Skin of body (tissue), 2 donors: ENCODE results near the gene SAFB. TPM values are rescaled to one million over a fixed set of nuclear protein-coding genes. Genes with fewer than 3 reads are reported as not detected.
"Not testable (repeated sequence)": the region's sequence is repeated elsewhere in the genome, so short reads cannot be mapped to it uniquely, and the experiment has no call there.

Experiments used
- DNase-seq: peaks from one replicate; lab custom pipeline; 2025; lab: John Stamatoyannopoulos, UW
- total RNA-seq: library from RNA; depleted of rRNA; stranded (reverse); fragments of >200 nt; gene quantifications from one replicate; pipeline ENCODE4 v1.2.3, GENCODE V29; 2014

The SAFB gene
- total RNA-seq, 1 donor from 2014 or later: 106 TPM

DNA sequence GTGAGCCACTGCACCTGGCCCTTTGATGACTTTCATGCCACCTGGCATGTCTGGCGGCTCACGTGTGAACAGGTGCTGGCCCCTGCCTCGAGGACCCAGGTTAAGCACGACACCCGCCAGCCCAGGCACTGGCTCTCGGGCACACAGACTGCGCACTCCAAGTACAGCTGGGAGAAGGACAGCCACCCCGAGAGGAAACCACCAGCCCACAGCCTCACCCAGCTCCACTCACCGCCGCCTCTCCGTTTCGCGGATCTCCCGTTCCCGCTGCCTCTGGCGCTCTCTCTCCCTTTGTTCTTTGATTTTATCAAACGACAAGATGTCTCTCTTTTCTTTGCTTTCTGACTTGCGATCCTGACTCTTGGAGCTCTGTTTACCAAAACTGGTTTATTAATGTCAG lies 27.8 kb upstream of the SAFB start:
- no peak for DNase-seq

DNA sequence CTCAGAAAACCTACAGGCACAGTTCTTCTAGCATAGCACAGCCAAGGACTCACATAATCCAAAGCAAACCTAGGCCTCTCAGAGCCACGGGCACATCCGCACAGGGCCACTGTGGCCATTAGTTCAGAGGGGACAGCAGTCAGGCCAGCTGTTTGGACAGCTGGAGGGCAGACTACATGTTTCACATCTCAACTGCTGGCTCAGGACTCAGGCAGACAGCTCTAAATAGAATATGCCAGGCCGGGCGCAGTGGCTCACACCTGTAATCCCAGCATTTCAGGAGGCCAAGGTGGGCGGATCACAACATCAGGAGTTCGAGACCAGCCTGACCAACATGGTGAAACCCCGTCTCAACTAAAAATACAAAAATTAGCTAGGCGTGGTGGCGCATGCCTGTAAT lies 27.1 kb upstream of the SAFB start:
- no peak for DNase-seq

DNA sequence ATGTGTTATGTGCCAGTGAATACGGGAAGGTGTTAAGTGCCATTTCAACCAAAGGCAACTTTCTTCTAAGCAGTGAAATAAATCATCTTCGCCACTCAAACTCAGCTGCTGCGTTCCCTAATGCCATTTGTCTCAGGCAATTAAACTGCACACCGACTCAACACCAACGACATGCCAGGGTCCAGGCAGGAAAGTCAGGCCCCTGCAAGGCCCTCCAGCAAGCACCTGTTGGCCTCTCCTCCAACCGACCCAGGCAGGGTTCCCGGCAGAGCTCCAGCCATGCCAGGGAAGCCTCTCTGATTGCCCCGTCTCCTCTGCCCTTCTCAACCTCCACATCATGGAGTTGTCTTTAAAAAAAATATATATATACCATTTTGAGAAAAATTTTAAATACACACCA lies 22.1 kb upstream of the SAFB start:
- DNase-seq: no peak

DNA sequence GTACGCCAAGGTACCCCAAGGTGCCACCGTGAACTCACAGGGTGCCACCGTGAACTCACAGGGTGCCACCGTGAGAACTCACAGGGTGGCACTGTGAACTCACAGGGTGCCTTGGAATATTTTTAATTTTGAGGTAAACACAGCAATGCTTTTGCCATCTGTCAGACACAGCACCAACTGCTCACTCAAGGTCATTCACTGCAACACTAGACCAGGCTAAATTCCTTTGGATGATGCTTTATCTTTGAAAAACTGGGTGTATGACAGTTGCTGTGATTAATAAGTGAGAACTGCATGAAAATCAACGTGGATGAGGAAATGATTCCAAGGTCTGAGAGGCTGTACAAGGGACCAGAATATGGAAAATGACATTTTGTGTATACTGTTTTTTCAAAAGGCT lies 19.3 kb upstream of the SAFB start:
- DNase-seq: no peak

DNA sequence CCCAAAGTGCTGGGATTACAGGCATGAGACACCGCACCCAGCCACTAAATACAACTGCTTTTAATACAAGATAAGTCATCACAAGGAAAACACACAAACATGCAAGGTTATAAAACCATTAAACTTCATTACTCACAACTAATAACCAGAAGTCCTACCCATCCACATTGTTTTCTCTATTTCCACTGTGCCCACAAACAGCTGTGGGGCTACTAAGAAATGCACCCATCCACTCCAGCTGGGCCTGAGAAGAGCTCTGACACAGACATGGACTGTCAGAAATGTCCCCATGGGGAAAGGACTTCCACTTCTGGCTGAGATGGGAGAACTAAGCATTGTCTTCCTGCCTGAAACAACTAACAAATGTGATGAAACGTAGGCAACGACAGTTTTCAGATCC lies 17.5 kb upstream of the SAFB start:
- DNase-seq: no peak

DNA sequence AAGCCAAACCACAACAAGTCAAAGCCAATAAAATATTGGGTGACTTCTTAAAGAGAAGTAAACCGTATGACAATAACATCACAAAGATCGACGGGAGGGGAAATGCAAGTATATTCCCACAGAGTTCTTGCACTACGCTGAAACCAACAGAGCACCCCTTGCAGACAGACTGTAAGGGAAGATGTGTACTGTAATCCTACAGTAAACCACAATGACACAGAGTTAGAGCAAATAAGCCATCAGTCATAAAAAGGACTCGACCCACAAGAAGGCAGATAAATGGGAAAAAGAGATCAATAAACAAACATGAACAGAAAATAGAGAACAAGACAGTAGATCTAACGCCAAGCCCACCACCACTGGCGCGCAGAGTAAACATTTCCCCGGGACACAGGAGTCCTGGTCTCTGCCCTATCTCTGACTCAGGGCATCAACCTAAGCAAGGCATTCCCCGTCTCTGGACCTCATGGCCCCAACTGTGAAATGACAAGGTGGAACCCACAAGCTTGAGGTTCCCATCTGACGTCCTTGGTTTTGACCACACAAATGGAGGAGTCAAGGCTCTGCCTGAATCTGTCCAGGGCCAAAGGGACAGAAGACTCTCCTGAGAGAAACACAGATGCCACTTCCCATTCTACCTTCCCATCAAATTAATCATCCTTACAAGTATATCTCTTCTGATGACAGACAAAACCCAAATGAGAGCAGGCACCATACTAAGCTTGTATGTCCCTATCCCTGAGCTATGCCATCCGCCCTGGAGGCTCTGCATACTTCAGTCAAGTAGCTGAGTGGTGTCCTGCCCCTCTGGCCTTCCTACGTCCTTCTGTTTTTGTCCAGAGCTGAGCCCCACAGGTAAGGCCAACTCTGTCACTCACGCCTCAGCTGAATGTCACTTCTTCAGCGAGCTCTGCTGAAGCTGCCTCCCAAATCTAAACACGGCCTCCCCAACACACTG lies 15.3 kb upstream of the SAFB start:
- DNase-seq: no peak

DNA sequence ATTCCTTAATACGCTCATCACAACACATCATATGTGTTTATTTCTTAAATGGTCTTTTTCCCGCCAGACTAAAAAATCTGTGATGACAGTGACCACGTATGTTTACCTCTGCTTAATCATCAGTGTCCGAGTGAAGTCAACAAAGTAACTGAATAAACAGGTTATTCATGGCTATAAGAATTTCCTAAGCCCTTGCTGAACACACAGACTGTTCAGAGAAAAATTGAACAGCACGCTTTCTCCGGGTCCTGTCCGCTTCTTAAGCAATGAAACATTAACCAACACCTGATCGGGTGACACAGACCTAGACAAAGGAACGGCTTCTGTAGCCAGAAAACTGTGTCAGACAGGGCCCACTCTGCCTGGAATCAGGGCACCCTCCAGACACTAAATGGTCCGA lies 14.6 kb upstream of the SAFB start:
- DNase-seq: no peak

DNA sequence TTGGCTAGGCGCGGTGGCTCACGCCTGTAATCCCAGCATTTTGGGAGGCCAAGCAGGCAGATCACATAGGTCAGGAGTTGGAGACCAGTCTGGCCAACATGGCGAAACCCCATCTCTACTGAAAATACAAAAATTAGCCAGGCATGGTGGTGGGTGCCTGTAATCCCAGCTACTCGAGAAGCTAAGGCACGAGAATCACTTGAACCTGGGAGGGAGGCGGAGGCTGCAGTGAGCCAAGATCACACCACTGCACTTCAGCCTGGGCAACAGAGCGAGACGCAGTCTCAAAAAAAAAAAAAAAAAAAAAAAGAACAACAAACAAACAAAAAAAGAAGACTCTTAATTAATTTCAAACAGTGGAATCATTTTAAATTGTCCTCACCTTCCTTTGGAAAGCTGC lies 14.1 kb upstream of the SAFB start:
- DNase-seq: not testable (repeated sequence)

DNA sequence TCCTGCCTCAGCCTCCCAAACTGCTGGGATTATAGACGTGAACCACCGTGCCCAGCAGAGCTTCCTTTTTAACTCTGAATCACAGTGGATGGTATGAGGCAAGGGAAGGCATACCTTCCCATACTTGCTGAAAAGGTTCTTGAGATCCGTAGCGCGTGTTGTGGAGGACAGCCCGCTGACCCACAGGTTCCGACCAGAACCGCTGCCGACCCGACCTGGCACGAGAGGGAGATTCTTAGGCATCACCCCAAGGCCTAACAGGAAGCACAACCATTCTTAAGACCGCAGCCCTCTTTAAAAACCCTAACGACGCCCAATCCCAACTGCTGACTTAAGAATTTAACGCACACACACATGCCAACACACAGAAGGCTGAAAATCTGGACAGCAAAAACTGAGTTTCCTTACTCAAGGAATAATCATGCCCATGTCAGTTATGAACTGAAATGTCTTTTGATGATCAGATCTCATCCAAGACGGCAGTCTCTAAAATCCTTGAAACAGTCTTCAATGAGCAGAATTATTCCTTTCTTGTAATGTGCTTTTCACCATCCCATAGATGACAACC lies 12.9 kb upstream of the SAFB start:
- DNase-seq: no peak

DNA sequence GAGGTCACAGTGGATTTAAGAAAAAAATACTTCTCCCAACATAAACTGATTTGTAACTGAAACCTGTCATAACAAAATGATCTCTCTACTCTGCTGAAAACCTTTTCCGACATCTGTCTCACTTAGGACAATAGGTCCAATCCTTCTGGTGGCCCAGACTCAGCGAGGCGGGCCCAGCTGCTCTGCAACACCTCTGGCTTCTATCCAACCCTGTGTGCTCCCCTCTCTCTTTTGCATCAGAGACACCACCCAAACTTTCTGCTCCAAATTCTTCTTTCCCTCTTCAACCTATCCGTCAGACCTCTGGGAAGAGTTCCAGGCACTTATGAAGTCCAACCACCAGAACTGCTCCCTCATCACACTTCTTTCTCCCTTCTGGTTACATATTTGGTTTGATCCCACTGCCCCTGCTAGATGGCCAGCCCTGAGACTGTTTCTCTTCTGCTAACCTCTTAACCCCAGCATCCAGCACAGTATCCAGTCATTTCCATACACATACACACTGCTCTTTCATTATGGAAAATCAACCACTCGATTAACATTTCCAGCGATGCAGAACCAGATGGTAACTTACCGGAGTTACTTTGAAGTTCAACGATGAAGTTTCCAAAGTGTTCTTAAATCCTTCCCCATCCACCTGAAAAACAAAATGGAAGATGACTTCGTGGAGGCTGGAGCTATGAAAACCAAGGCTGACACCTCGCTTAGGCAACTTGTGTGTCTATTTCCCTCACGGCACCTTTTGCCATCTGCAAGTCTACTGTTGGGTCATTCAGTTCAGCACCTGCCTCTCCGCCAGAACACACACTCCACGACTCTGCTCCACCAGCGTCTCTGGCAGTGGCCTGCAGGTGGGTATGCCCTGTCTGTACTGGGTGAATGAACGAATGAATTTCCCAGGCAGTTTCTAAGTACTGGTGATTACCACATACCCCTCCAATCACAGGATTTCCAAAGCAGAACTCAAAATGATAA lies 9.7 kb upstream of the SAFB start:
- no peak for DNase-seq

DNA sequence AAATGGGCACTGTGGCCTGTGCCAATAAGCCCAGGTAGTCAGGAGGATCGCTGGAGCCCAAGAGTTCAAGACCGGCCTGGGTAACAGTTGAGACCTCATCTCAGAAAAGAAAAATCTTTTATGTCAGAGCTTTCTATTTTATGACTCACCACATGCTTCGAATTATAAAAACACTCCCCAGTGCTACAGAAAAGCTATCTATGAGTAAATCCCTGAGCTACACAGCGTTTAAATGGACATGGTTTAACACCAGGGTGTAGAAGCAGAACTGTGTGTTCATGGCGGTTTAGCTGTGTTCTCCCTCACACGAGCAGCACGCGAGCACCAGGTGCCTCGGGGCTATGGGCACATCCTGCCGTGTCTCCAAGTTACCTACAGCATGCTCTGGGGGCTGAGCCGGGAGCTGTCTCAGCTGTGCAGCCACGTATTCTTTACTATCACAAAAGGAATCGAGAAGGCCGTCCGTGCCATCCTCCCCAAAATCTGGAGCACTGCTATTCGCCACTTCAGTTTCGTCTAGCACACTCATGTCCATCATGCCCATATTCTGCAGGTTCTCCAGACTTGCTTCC lies 7.0 kb upstream of the SAFB start:
- no peak for DNase-seq

DNA sequence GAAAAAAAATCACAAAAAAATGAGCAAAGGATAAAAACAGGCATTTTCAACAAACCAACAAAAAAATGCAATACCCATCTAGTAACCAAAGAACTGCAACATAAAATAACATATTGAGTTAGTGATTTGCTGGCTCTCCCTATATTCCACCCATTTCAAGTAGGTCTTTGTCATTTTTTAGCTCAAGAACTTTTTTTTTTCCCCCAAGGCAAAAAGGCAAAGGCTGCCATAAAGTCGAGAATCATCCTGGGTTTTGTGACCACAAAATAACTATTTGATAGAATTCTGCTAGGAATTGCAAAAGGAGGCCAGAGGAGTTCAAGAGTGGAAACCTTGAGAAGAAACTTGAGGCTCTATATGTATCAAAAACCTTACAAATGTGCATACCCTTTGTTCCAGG lies 5.8 kb upstream of the SAFB start:
- no peak for DNase-seq

DNA sequence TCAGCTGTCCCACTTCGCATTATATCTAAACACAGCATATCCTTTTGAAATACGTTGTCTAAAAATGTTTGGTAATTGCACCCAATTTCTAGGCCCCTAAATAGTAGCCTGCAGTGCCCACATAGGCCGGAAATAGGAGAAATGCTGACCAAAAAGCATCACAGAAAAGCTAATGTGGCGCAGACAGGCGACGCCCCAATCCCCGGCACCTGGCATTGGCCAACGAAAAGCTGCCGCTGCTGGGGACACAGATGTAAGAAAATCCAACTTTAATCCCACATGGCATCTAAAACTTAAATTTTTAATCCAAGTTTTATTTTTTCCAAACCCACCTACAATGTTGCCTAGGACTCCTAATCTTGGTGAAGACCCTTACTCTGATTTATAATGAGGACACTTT lies 4.3 kb upstream of the SAFB start:
- no peak for DNase-seq

DNA sequence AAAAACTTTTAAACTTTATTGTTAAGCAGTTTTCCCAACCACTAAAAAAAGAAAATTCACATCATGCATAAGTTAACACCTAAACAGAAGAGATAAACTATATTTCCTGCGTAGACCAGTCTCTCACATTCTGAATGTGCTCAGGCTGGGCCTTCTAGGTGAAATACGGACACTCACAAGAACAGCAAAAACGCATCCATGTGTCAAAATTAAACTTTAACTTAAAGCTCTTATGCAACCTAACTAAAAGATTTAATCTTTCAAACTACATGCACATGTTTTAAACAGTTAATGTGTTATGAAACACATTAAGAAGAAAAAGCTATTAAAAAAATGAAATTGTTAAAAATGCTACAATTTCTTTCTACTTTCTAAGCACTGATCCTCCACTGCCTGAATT lies 2.9 kb upstream of the SAFB start:
- no peak for DNase-seq

DNA sequence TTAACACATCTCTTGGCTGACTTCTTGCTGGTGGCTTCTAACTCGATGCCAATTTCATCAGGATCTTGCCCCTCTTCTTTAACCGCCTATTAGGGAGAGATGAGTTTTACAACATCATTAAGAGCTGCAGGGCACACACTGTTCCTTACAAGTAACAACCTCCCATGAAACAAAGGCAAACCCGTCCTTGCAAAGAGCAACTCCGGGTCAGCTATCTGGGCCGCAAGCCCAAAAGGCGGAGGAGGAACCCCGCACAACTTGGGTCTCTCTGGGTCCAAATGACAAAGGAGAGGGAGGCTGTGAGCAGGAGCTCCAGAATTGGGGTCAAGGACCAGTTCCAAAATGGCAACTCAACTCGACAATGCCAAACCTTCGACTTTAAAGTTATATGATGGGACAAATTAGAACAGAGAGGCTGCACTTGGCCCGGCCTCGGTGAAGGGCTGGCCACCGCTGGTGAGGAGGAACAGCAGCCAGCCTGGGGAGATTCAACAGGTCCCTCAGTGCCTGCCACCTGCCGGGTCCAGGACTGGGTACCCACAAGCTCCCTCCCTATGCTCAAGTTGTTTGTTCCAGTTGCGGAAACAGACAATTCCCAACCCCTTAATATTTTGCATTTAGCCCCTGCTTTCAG lies 1.5 kb upstream of the SAFB start:
- no peak for DNase-seq

DNA sequence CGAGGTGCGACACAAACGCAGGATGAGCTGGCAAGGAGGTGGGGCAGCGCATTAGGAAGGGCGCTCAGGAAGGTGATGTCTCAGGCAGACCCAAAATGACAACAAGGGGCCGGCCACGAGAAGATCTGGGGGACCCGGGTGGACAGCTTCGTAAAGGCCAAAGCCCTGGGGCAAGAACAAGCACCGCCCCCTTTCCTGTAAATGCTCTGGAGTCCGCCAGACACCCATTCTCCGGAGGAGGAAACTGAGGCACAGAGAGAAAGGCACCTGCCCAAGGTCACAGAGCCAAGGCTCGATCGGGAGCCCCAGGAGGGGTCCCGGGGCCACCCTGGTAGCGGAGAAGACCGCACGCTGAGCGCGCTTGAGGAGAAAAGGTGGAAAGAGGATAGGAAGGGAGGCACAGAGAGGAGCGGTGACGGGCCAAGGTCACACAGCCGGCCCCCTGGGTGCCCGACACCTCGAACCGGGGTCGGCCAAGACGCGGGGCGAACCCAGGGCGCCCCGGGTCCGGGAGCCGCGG lies 878 bp upstream of the SAFB start:
- no peak for DNase-seq

DNA sequence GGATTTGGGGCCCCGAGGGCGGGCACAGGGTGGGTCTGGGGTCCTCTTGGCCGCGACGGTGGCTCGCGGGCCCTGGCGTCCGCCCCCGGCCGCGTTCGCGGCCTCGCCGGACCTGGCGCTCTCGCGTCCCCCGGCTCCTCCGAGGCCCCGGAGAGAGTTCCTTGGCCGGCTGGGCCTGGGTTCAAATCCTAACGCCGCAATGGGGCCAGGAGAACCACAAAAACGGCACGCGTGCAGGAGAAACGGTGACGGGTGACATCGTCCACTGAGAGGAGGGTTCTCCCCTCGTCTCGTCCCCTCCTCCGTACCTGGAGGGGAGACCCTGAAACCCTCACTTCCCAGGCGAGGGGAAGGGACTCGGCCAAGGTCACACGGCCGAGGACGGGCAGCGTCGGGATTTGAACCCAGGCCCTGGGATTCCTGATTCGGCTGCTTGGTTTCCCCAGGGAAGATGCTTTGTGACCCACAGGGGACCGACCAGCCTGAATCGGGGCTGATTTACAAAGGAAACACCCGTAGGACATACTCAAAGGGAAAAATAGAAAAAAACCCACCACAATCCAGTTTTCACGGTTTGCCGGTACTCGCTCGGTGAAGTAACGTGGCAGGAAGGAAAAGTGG lies 624 bp downstream of the SAFB start:
- DNase-seq: no peak

DNA sequence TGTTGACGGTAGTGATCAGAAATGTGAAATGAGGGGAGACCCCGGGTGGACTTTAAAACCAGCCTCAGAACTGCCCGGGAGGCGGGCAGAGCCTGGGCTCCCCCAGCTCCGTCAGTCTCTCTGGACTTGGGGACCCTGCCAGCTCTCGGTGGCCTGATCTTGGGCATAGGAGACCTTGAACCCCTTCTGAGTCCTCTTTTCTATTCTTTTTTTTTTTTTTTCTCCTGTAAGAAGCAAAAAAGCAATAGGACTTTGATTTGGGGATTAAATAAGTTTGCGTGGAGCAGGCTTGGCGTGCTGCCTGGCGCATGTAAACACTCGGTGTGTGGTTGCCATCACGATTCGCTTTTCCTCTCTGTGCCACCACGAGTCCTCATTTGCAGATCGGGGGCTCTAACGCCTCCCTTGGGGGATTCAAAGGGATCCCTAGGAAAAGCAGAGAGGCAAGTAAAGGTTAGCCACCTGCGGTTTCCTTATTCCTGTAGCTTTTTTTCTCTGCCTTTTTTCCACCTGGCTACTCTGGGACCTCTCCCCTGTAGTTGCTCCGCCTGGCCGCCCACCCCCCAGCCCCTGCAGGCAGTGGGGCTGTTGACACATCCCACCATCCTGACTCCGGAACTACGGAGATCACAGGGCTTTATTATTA lies 1.3 kb downstream of the SAFB start:
- peak; percentile 30 for DNase-seq

DNA sequence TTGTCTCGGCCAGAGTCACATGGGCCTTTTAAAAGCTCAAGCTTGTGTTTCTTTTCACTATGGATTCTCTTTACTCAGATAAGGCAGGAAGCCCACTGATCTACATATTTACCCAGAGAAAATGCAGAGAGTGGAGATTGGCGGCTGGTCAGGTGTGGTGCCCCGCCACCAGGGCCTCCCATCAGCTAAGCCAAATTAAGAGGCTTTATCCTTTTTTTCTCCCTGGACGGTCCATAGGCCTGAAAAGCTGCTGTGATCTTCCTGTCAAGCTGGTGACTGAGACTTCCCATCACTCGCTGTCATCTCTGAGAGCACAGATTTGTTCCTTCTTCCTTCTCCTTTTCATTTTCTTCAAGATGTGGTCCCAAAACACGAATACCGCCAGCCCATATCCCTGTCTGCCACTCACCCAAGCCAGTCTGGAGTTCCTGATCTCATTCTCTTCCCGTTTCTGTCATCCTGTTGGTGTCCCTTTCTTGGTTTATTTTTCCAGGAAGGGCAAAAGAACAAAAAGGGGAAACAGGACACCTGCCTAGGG lies 1.9 kb downstream of the SAFB start:
- DNase-seq: no peak

DNA sequence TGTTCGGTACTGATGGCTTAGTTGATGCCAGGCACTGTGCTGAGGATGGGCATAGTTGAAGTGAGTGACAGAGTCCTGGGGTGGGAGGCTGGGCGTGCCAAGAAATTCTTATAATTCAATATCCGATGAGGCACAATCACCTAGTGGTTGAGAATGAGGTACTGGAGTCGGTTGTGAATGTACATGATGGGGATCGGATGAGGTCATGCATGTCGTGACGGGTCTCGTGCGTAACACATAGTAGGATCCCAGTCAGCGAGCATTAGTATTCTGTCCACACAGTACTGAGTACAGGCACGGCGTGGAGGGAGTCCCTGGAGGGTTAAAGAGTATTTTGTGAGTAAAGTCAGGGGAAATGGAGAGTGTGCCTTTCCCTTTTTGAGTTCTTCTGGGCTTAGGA lies 2.8 kb downstream of the SAFB start:
- DNase-seq: no peak
